T-helper 17 cell (primary cell): Measurements from ENCODE around the gene GNE. TPM values are rescaled to one million over a fixed set of nuclear protein-coding genes. Genes with fewer than 3 reads are reported as not detected.

Experiments
- ATAC-seq: fragments of 150-1000 bp; cut with Tn5 transposase; 2 replicates; pipeline ENCODE4 v1.10.0; 2021; ENCODE audit warnings: mild to moderate bottlenecking, moderate library complexity
- DNase-seq, 3 donors: peaks; one replicate each; pipeline versions ENCODE4 v3.0.0 to v3.0.0-alpha.2; 2020 to 2021
- H3K9me3 ChIP-seq: one replicate; pipeline ENCODE4 v1.7.0; 2013; ENCODE audit warnings: low read length, mild to moderate bottlenecking; ENCODE audit not compliant: control insufficient read depth, poor library complexity, severe bottlenecking
- H3K27ac Mint-ChIP-seq: one replicate; pipeline ENCODE4 v1.8.0; 2022; ENCODE audit warnings: mild to moderate bottlenecking, moderate library complexity, mixed read lengths
- H3K27me3 Mint-ChIP-seq: one replicate; pipeline ENCODE4 v1.8.0; 2022; ENCODE audit warnings: mixed read lengths
- H3K36me3 Mint-ChIP-seq: one replicate; pipeline ENCODE4 v1.8.0; 2022; ENCODE audit warnings: low read depth, mixed read lengths
- H3K4me1 Mint-ChIP-seq: one replicate; pipeline ENCODE4 v1.8.0; 2022; ENCODE audit warnings: mild to moderate bottlenecking, mixed read lengths
- H3K4me3 Mint-ChIP-seq: one replicate; pipeline ENCODE4 v1.8.0; 2022; ENCODE audit warnings: mild to moderate bottlenecking, moderate library complexity, mixed read lengths
- total RNA-seq, 4 donors: library from RNA in 2 of 4; stranded (reverse) in 2 of 4; gene quantifications; one replicate each; pipeline ENCODE4 v1.2.3 and lab custom pipeline; 2022 to 2026

The GNE gene
- total RNA-seq, 2 donors from 2014 or later: 13.3 to 15.4 TPM

- no peak overlapping the region for H3K4me3 Mint-ChIP-seq
- peak overlapping the region; percentile 82 for H3K27ac Mint-ChIP-seq
- peaks cover 8% of the 10 kb centered on the region for H3K36me3 Mint-ChIP-seq
- H3K27me3 Mint-ChIP-seq: no peaks in the 10 kb centered on the region
- H3K4me1 Mint-ChIP-seq: peaks cover 37% of the 10 kb centered on the region
- DNase-seq (no peak), ATAC-seq (no peak)
- H3K9me3 ChIP-seq: no peaks in the 10 kb centered on the region
Observed at GRCh38 chr9:36213989-36214388, 44.3 kb downstream of the GNE start.

- H3K4me1 Mint-ChIP-seq: peaks cover 31% of the 10 kb centered on the region
- no peaks in the 10 kb centered on the region for H3K27me3 Mint-ChIP-seq
- peak overlapping the region; percentile 82 for H3K27ac Mint-ChIP-seq
- no peak for DNase-seq
- H3K4me3 Mint-ChIP-seq: no peak overlapping the region
- ATAC-seq: no peak
- H3K9me3 ChIP-seq: no peaks in the 10 kb centered on the region
- H3K36me3 Mint-ChIP-seq: peaks cover 6% of the 10 kb centered on the region
Observed at GRCh38 chr9:36213387-36213786, 44.9 kb downstream of the GNE start.

GRCh38 chr9:36211510-36211909 is 46.7 kb downstream of the GNE start:
- DNase-seq (no peak), ATAC-seq (no peak)
- peak overlapping the region; percentile 59 for H3K27ac Mint-ChIP-seq
- peaks cover 26% of the 10 kb centered on the region for H3K4me1 Mint-ChIP-seq
- no peaks in the 10 kb centered on the region for H3K27me3 Mint-ChIP-seq
- H3K9me3 ChIP-seq: no peaks in the 10 kb centered on the region
- peaks cover 3% of the 10 kb centered on the region for H3K36me3 Mint-ChIP-seq
- no peak overlapping the region for H3K4me3 Mint-ChIP-seq

GRCh38 chr9:36210722-36211121 is 47.5 kb downstream of the GNE start:
- Mint-ChIP-seq H3K27me3 (no peaks in the 10 kb centered on the region), H3K4me1 (peaks cover 21% of the 10 kb centered on the region), H3K36me3 (no peaks in the 10 kb centered on the region), H3K4me3 (no peak overlapping the region), H3K27ac (peak overlapping the region; percentile 59)
- ATAC-seq: no peak
- H3K9me3 ChIP-seq: no peaks in the 10 kb centered on the region
- DNase-seq: no peak

GRCh38 chr9:36208521-36209253 is 49.6 kb downstream of the GNE start:
- Mint-ChIP-seq H3K4me3 (no peak overlapping the region), H3K27me3 (no peaks in the 10 kb centered on the region), H3K36me3 (no peaks in the 10 kb centered on the region)

GRCh38 chr9:36207546-36208012 is 50.7 kb downstream of the GNE start:
- no peak for DNase-seq
- H3K27me3 Mint-ChIP-seq: no peaks in the 10 kb centered on the region
- H3K27ac Mint-ChIP-seq: peak overlapping the region; percentile 66
- H3K36me3 Mint-ChIP-seq: no peaks in the 10 kb centered on the region
- no peak for ATAC-seq
- H3K4me1 Mint-ChIP-seq: peaks cover 20% of the 10 kb centered on the region
- no peaks in the 10 kb centered on the region for H3K9me3 ChIP-seq
- no peak overlapping the region for H3K4me3 Mint-ChIP-seq

More at GRCh38 chr9:36208521-36209253, 49.6 kb downstream of the GNE start:
- Mint-ChIP-seq H3K27ac (peak overlapping the region; percentile 75), H3K4me1 (peaks cover 20% of the 10 kb centered on the region)
- no peak for DNase-seq
- no peaks in the 10 kb centered on the region for H3K9me3 ChIP-seq
- ATAC-seq: no peak

GRCh38 chr9:36207016-36207415 is 51.2 kb downstream of the GNE start:
- H3K9me3 ChIP-seq: no peaks in the 10 kb centered on the region
- no peak overlapping the region for H3K4me3 Mint-ChIP-seq
- no peaks in the 10 kb centered on the region for H3K36me3 Mint-ChIP-seq
- DNase-seq (no peak), ATAC-seq (no peak)
- H3K4me1 Mint-ChIP-seq: peaks cover 20% of the 10 kb centered on the region
- H3K27me3 Mint-ChIP-seq: no peaks in the 10 kb centered on the region
- peak overlapping the region; percentile 66 for H3K27ac Mint-ChIP-seq

GRCh38 chr9:36204906-36205547 is 53.2 kb downstream of the GNE start:
- H3K9me3 ChIP-seq: no peaks in the 10 kb centered on the region
- ATAC-seq (no peak), DNase-seq (no peak)
- H3K27me3 Mint-ChIP-seq: no peaks in the 10 kb centered on the region
- peaks cover 8% of the 10 kb centered on the region for H3K4me1 Mint-ChIP-seq
- H3K4me3 Mint-ChIP-seq: no peak overlapping the region
- no peak overlapping the region for H3K27ac Mint-ChIP-seq
- H3K36me3 Mint-ChIP-seq: no peaks in the 10 kb centered on the region

GRCh38 chr9:36194326-36195000 is 63.8 kb downstream of the GNE start:
- no peaks in the 10 kb centered on the region for H3K9me3 ChIP-seq
- DNase-seq (no peak), ATAC-seq (no peak)
- Mint-ChIP-seq H3K27ac (peak overlapping the region; percentile 91), H3K27me3 (no peaks in the 10 kb centered on the region), H3K36me3 (peaks cover 7% of the 10 kb centered on the region), H3K4me1 (peaks cover 40% of the 10 kb centered on the region), H3K4me3 (peak overlapping the region; percentile 98)

- Mint-ChIP-seq H3K4me1 (peaks cover 44% of the 10 kb centered on the region), H3K27ac (peak overlapping the region; percentile 91), H3K4me3 (peak overlapping the region; percentile 98), H3K36me3 (peaks cover 12% of the 10 kb centered on the region), H3K27me3 (no peaks in the 10 kb centered on the region)
- no peaks in the 10 kb centered on the region for H3K9me3 ChIP-seq
- ATAC-seq (no peak), DNase-seq (no peak)
Observed at GRCh38 chr9:36193023-36193422, 65.2 kb downstream of the GNE start.

GRCh38 chr9:36192196-36192595 is 66.1 kb downstream of the GNE start:
- Mint-ChIP-seq H3K4me3 (peak overlapping the region; percentile 98), H3K27ac (no peak overlapping the region), H3K36me3 (peaks cover 12% of the 10 kb centered on the region), H3K27me3 (no peaks in the 10 kb centered on the region), H3K4me1 (peaks cover 44% of the 10 kb centered on the region)
- H3K9me3 ChIP-seq: no peaks in the 10 kb centered on the region
- DNase-seq (no peak), ATAC-seq (no peak)

GRCh38 chr9:36191686-36192085 is 66.6 kb downstream of the GNE start:
- Mint-ChIP-seq H3K4me3 (peak overlapping the region; percentile 98), H3K4me1 (peaks cover 44% of the 10 kb centered on the region), H3K27me3 (no peaks in the 10 kb centered on the region), H3K36me3 (peaks cover 12% of the 10 kb centered on the region), H3K27ac (peak overlapping the region; percentile 87)
- no peaks in the 10 kb centered on the region for H3K9me3 ChIP-seq
- no peak for DNase-seq
- no peak for ATAC-seq

GRCh38 chr9:36191290-36191645 is 67.0 kb downstream of the GNE start:
- H3K4me1 Mint-ChIP-seq: peaks cover 44% of the 10 kb centered on the region
- H3K27ac Mint-ChIP-seq: peak overlapping the region; percentile 87
- DNase-seq: peak; percentile 19 to 25 (median 24)
- no peaks in the 10 kb centered on the region for H3K27me3 Mint-ChIP-seq
- ATAC-seq: peak; percentile 23
- no peaks in the 10 kb centered on the region for H3K9me3 ChIP-seq
- H3K36me3 Mint-ChIP-seq: peaks cover 12% of the 10 kb centered on the region
- H3K4me3 Mint-ChIP-seq: peak overlapping the region; percentile 98
